AG04449 (cell line): ENCODE data around the gene STAT6.

Source experiments
- CTCF ChIA-PET: fragments of 350-600 bp; formaldehyde crosslinking; extraction: SDS; loops from one replicate; lab custom pipeline; 2021; ENCODE audit warnings: antibody characterized with exemption; lab: Yijun Ruan, JAX
- POLR2A ChIA-PET: fragments of 400-600, 350-600 bp; formaldehyde crosslinking; extraction: SDS; loops from one replicate; lab custom pipeline; 2020; ENCODE audit warnings: antibody characterized with exemption, inconsistent platforms; lab: Yijun Ruan, JAX
- DNase-seq: peaks from one replicate; pipeline ENCODE4 v3.0.0-alpha.2; 2010; ENCODE audit warnings: low read depth, low spot score
- H3K4me3 ChIP-seq: 2 replicates; pipeline ENCODE4 v1.5.1; 2011; ENCODE audit warnings: low read depth, mild to moderate bottlenecking, control low read depth, low read length
- CTCF ChIP-seq: IDR thresholded peaks from one replicate; pipeline ENCODE4 v1.5.1; 2011; ENCODE audit warnings: mild to moderate bottlenecking, moderate library complexity, low read length, control low read depth, inconsistent platforms; ENCODE audit not compliant: insufficient read depth; ENCODE audit errors: missing control alignments

Gene STAT6

GRCh38 chr12:57049890-57050289 lies 61.3 kb downstream of the STAT6 start, which contains the start of gene MYO1A:
TSS of gene MYO1A (minus strand) at chr12:57050129. CDS start at chr12:57048323, 1,806 bp downstream.
- no peak for DNase-seq
- ChIA-PET CTCF (interaction anchor here (0.8 to 13.2 kb wide), 4 partner anchors 9 to 42 kb away, joined by 3 to 164 read pairs (median 48); partner anchors contain the start of gene ZBTB39), POLR2A (no interaction called here)
- no peak within 1 kb of the TSS for H3K4me3 ChIP-seq
- TF ChIP-seq CTCF, result no peak

GRCh38 chr12:57049119-57049446 lies 62.1 kb downstream of the STAT6 start:
- CTCF ChIA-PET, result interaction anchor here (1.0 to 13.2 kb wide), 7 partner anchors 11 to 454 kb away, joined by 3 to 164 read pairs (median 5); partner anchors contain the start of gene ZBTB39
- POLR2A ChIA-PET, result no interaction called here

GRCh38 chr12:57048423-57049118 lies 62.6 kb downstream of the STAT6 start:
- ChIA-PET POLR2A (no interaction called here), CTCF (interaction anchor here (0.6 to 13.2 kb wide), 11 partner anchors 10 to 454 kb away, joined by 3 to 164 read pairs (median 4); partner anchors contain the start of gene ZBTB39)
- DNase-seq, result no peak
- TF ChIP-seq CTCF, result no peak
- no peak overlapping the region for H3K4me3 ChIP-seq

More at GRCh38 chr12:57049119-57049446, 62.1 kb downstream of the STAT6 start:
- DNase-seq, result no peak
- no peak for TF ChIP-seq CTCF
- no peak overlapping the region for H3K4me3 ChIP-seq

- H3K4me3 ChIP-seq, result no peak overlapping the region
- TF ChIP-seq CTCF, result no peak
- DNase-seq, result no peak
- POLR2A ChIA-PET, result no interaction called here
- CTCF ChIA-PET, result interaction anchor here (0.6 to 13.2 kb wide), 12 partner anchors 10 to 453 kb away, joined by 3 to 164 read pairs (median 4); partner anchors contain the start of gene ZBTB39
Observed at GRCh38 chr12:57047981-57048380, 63.2 kb downstream of the STAT6 start.

GRCh38 chr12:57046947-57047890 lies 63.9 kb downstream of the STAT6 start:
- no peak for DNase-seq
- ChIA-PET POLR2A (no interaction called here), CTCF (interaction anchor here (0.7 to 13.2 kb wide), 10 partner anchors 9 to 289 kb away, joined by 3 to 164 read pairs (median 4); partner anchors contain the start of gene ZBTB39)

More at GRCh38 chr12:57046947-57047890, 63.9 kb downstream of the STAT6 start:
- H3K4me3 ChIP-seq, result no peak overlapping the region
- TF ChIP-seq CTCF, result no peak
